IPS-11a (cell line): Measurements from ENCODE around the gene CORO1C.
"Not testable (repeated sequence)": the region's sequence is repeated elsewhere in the genome, so short reads cannot be mapped to it uniquely, and the experiment has no call there.

Experiments used
- H3K4me3 ChIP-seq: one replicate; pipeline ENCODE4 v1.5.1; 2013; ENCODE audit warnings: low read depth, low read length, control low read depth

CORO1C gene

GRCh38 chr12:108755481-108755880 lies 24.2 kb upstream of the CORO1C start:
- H3K4me3 ChIP-seq: no peak overlapping the region

GRCh38 chr12:108753976-108754375 lies 22.7 kb upstream of the CORO1C start:
- H3K4me3 ChIP-seq: no peak overlapping the region

DNA sequence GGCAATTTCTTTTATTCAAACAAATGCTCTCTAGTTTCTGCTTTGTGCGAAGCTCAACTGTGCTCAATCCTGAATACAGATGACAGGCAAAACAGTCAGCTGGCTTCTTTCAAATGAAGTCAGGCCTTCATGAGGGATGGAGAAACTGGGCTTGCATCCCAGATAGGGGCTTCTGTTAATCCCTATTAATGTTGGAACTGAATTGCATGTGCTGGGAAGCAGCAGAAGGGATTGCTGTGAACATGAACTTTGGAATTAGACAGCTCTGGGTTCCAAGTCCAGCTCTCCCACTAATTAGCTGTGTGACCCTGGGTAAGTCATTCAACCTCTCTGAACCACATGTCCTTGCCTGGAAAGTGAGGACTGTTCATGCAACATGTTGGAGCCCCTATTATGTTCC lies 21.1 kb upstream of the CORO1C start:
- no peak overlapping the region for H3K4me3 ChIP-seq

DNA sequence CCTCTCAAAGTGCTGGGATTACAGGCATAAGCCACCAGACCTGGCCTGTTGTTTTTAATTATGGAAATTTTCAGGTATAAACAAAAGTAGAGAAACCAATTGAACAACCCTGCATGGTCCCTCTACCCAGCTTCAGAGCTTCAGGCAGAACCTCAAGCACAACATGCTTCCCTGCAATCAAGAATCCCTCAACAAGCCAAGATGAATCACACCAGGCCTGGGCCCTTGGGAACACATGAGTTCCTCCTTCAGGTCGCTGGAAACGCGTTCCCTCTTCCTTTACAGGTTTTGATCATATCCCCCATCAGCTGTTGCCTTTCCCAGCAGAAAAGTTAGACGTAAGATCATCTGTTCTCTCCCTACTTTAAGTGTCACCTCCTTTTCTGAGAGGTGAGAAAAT lies 20.5 kb upstream of the CORO1C start:
- H3K4me3 ChIP-seq: no peak overlapping the region

- H3K4me3 ChIP-seq: not testable (repeated sequence)
These were observed 19.7 kb upstream of the CORO1C start for GRCh38 chr12:108751003-108751402.

GRCh38 chr12:108750526-108750925 lies 19.2 kb upstream of the CORO1C start:
- H3K4me3 ChIP-seq: no peak overlapping the region

DNA sequence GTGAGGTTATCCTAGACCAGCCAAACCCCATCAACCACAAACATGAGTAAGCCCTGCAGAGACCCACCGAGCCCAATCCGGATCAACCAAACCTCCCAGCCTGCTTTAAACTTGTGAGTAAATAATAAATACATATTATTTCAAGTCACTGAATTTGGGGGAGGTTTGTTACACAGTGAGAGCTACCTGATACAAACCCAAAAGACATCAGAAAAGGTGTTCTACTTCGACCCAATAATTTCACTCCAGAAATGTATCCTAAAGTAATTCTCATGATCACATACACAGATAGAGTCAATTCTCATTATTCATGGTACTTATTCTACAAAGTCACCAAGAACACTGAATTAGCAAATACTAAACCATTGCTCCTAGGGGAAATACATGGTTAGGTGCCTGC lies 16.2 kb upstream of the CORO1C start:
- no peak overlapping the region for H3K4me3 ChIP-seq

DNA sequence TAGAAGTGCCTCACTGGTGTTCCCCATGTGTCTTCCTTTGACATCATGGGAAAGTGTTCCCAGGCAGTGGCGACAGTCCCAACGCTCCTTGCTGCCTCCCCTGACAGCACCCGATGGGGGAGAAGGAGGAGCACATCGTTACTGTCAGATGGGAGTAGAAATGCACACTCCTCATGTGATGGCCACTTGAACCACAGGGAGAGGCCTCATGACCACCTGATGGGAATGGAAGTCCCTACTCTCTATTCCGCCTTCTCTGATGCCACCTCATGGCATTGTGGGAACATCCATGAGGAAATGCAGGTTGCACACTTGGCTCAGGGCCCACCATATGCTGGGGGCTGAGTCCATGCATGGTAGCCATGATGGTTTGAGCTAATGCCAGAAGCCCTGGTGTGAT lies 14.3 kb upstream of the CORO1C start:
- H3K4me3 ChIP-seq: no peak overlapping the region

DNA sequence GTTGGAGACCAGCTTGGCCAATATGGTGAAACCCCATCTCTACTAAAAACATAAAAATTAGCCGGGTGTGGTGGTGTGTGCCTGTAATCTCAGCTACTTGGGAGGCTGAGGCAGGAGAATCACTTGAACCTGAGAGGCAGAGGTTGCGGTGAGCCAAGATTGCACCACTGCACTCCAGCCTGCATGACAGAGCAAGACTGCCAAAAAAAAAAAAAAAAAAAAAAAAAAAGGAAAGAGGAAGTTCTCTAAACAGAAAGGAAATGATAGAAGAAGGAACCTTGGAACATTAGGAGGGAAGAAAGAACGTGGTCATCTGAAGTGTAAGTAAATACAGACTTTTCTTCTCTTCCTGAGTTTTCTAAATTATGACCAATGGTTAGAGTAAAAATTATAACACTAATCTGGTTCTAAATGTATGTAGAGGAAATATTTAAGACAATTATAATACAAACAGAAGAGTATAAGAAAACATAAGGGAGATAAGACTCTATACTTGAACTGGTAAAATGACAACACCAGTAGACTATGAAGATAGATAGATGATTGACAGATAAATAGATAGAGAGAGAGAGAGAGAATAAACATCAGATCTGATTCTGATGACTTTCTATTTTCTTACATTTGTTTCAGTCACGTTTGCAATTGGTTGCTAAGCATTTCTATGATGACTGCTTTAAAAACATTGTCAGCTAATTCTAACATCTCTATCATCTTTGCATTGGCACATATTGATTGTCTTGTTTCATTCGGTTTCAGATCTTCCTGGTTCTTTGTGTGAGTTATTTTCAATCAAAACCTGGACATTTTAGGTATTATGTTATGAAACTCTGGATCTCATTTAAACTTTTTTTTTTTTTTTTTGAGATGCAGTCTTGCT lies 12.9 kb upstream of the CORO1C start:
- no peak overlapping the region for H3K4me3 ChIP-seq

GRCh38 chr12:108738170-108738569 lies 6.9 kb upstream of the CORO1C start:
- no peak overlapping the region for H3K4me3 ChIP-seq

- no peak overlapping the region for H3K4me3 ChIP-seq
These were observed 4.5 kb upstream of the CORO1C start for GRCh38 chr12:108735855-108736254.

GRCh38 chr12:108734200-108734906 lies 3.0 kb upstream of the CORO1C start:
- H3K4me3 ChIP-seq: no peak overlapping the region

- H3K4me3 ChIP-seq: not testable (repeated sequence)
These were observed 1.9 kb upstream of the CORO1C start for GRCh38 chr12:108733230-108733531.

DNA sequence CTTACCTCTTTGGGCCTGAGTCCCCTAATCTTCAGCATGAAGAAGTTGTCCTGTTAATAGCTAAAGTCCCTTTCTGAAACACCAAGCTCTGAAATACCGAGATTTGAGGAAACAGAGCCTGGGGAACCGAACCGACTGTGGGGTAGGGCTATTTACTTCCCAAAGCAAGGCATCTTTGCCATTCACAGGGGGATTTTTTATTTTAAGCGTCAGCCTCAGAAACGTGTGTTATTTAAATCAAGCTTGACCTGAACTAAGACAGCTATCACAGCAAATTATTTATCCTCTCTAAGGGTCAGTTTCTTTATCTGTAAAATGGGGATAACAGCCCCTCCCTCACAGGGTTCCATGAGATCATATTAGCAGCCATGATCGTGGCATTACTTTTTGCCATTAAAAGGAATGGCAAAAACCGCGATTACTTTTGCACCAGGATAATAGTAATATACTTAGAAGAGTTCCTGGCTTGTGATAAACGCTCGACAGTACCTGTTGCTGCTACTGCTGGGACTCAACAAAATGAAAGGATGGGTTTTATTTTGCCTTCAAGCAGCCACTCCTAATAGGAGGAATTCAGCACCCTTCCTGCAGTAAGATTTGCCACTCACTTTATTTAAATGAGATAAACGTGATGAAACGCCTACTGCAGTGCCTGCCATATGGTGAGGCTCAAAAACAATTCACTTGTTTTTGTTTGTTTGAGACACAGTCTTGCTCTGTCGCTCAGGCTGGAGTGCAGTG lies 1.3 kb upstream of the CORO1C start:
- peak overlapping the region; percentile 44 for H3K4me3 ChIP-seq

DNA sequence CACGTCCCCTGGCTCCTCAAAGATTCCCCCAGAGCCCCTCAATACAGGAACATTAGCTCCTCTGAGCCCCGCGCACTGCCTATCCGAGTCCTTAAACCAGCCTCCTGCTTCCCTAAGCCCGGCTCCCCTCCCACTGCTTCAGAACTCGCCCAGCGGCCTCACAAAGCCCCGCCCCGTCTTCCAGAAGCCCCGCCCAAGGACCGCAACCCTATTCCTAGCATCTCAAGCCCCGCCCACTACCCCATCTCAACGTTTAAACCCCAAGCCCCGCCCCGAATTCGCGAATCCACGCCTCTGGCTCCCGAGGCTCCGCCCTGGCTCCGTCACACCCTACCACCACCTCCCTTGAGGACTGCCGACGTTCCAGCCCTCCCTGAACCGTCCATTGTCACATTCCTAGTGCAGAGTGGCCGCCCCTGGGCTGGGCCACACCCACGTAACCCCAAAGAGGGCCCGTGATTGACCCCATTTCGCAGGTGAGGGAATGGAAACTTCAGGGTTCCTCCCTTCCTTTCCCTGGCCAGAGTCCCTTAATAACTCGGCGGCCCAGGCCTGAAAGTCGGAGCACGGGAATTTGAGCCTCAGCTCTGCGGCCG lies 646 bp upstream of the CORO1C start:
- H3K4me3 ChIP-seq: peak overlapping the region; percentile 79

DNA sequence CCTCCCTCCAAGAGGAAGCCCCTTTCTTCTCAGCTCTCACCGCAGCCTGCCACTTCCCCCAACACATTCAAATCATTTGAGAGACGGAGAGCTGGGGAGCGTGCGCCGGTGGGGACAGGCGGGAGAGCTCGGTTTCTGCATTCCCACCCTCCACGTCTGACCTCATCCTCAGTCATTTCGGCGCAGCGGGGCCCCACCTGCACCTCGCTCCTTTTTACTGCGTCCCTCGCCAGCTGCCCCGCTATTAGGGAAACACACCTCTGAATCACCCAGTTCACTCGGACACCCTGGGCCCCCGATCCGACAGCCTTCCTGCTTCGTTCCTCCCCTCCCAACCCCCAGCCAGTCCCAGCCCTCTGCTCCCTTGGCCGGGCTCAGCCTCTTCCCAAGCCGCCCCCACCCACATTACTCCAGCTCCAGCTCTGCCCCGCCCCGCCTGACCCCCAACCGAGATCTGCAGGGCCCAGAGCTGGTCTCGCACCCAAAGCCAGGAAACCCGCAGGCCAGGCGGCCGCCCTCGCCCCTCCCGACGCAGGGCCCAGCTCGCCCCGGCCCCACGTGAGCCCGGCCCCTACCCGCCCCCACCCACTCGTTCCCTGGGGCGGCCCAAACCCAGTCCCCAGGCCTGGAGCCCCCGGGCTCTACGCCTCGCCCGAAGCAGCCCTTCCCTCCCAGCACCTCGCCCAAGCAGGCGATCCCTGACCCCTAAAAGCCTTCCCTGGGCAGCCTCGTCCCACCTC lies 783 bp downstream of the CORO1C start:
- H3K4me3 ChIP-seq: peak overlapping the region; percentile 81

- peak overlapping the region; percentile 81 for H3K4me3 ChIP-seq
These were observed 1.5 kb downstream of the CORO1C start for GRCh38 chr12:108729612-108730364.

DNA sequence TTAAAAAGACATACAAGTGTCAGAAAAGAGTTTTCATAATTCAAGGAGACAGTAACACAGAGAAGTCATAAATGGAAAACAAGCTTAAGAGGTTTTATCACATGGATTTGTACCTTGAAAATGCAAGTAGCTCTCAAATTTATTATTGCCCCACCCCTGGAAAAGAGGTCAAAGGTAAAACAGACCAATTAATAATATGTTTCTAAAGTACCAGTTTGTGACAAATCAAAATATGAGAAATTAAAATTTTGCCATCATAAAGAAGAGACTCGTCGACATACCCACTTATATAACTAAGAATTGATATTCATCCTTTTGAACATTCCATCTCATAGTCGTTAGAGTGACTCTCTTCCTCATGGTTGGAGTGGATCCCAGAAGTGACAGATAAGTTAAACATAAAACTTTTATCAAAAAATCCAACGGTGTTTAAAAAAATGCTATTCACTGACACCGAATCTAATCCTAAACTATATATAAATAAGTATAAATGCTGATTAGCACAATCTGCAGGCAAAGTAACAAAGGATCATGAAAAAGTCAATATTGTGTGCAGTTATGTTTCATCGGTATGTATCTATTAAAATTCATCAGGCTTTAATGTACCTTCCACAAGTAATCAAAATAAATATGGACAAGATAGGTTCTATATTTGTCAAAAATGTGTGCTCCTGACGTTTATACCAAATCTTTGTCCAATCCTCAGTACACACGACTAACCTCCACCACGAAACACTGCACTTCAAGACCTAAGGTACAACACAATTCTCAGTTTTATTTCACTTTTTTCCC lies 2.3 kb downstream of the CORO1C start:
- H3K4me3 ChIP-seq: peak overlapping the region; percentile 81
